Body of pancreas (tissue), 4 donors: Measurements from ENCODE around the gene ISM1.

Experiments
- CTCF ChIP-seq, 7 experiments: fragments of 450-650 bp in 4 of 7; fragments of 200-600 bp in 3 of 7; sonication (generic) in 3 of 7; IDR thresholded peaks; one replicate each; pipeline ENCODE4 v1.5.1; 2016 to 2019; ENCODE audit warnings: antibody characterized with exemption in 7 of 7
- POLR2A ChIP-seq, 3 donors: fragments of 450-650 bp; IDR thresholded peaks; one replicate each; pipeline ENCODE4 v1.6.1; 2016; ENCODE audit warnings: antibody characterized with exemption in 3 of 3, mild to moderate bottlenecking in 2 of 3

- TF ChIP-seq CTCF (IDR thresholded peaks at IDR 0.05) (no peak), POLR2A (IDR thresholded peaks at IDR 0.05) (no peak)
Observed at GRCh38 chr20:13228771-13229170, 7.7 kb downstream of the ISM1 start.
